Coronary artery (tissue), 2 donors: Measurements from ENCODE around the gene PKP1.

Source experiments
- DNase-seq: peaks from one replicate; pipeline ENCODE4 v3.0.0-alpha.2; 2017; ENCODE audit warnings: low spot score
- H3K27ac ChIP-seq, 2 donors: fragments of 200-600 bp; sonication (generic); one replicate each; pipeline ENCODE4 v1.5.1; 2016 to 2019
- H3K4me3 ChIP-seq: fragments of 200-600 bp; sonication (generic); 2 replicates; pipeline ENCODE4 v1.5.1; 2016; ENCODE audit warnings: mild to moderate bottlenecking, moderate library complexity
- TF ChIP-seq, protein P1 (sequence below): fragments of 200-600 bp; sonication (generic); IDR thresholded peaks from one replicate; pipeline ENCODE4 v1.5.1; 2019; ENCODE audit warnings: antibody characterized with exemption

Gene PKP1

DNA sequence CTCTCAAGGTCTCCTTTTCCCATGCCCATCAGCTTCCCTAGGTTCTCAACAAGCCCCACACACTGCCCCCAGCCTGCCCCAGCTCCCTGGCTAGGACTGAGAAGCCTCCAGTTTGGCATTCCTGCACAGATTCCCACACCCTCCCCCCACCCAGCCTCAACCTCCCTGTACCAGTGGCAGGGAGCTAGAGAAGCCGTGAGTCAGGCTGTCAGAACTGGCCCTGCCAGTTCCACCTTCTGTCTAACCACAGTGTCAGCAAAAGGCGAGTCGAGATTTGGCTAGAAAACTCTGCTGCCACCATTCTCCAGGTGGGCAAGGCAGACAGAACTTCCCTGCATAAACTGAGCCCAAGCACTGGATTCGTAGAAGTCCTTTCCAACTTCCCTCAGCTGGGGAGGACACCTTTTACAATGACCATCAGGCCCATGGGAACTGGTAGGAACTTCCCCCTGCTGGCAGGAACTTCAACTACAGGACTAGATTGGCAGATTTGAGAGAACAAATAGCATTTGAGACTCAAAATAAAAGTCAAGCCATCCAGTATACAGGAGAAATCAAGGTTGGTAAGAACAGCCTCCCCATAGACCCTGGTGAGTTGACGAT lies 63.1 kb downstream of the PKP1 start:
- no peak overlapping the region for H3K27ac ChIP-seq
- H3K4me3 ChIP-seq, result no peak overlapping the region
- no peak for DNase-seq
- TF ChIP-seq, protein P1, sequence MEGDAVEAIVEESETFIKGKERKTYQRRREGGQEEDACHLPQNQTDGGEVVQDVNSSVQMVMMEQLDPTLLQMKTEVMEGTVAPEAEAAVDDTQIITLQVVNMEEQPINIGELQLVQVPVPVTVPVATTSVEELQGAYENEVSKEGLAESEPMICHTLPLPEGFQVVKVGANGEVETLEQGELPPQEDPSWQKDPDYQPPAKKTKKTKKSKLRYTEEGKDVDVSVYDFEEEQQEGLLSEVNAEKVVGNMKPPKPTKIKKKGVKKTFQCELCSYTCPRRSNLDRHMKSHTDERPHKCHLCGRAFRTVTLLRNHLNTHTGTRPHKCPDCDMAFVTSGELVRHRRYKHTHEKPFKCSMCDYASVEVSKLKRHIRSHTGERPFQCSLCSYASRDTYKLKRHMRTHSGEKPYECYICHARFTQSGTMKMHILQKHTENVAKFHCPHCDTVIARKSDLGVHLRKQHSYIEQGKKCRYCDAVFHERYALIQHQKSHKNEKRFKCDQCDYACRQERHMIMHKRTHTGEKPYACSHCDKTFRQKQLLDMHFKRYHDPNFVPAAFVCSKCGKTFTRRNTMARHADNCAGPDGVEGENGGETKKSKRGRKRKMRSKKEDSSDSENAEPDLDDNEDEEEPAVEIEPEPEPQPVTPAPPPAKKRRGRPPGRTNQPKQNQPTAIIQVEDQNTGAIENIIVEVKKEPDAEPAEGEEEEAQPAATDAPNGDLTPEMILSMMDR, result no peak

DNA sequence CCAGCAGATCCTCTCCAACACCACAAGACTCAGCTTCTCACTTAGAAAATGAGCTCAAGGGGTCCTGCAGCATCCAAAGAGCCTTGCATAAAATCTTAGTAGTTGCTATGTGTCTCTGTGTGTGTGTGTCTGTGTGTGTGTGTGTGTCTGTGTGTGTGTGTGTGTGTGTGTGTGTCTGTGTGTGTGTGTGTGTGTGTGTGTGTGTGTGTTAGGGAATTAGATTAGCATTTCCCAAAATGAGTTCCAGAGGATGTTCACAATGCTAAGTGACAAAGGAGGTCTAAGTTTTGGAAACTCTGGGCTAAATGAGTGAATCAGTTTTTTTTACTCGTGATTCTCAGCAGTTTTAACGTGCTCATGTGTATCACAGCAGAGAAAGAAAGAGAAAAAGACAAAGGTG lies 63.7 kb downstream of the PKP1 start:
- no peak overlapping the region for H3K4me3 ChIP-seq
- DNase-seq, result no peak
- TF ChIP-seq, protein P1, result no peak
- H3K27ac ChIP-seq, result no peak overlapping the region

DNA sequence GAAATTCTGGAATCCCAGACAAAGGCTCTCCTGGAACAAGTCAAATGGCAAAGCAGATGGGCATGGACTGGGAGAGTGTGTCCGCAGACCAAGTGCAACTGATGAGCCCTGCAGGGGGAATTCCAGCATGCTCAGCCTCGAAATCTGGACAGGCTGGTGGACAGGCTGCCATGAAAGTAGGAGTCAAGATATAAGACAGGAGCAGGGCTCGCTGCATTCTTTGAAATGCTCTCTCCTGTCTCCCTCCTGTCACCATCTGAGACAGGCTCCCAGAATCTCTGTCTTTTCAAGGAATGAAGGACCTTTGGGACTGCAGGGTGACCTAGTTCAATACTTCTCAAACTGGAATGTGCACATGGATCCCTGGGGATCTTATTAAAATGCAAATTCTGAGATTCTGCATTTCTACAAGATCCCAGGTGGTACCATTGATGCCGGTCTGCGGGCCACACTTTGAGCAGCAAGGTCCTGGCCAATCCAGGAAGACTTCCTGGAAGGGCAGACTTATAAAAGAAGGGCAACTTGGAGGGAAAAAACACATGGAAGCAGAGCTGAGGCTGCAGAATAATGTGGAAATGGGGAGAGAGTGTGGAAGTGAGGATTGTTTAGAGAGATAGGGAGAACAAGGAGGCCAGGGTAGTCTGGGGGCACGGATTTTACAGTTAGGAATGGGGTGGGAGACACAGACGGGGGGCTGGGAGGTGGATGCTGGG lies 64.3 kb downstream of the PKP1 start:
- Histone ChIP-seq H3K4me3 (no peak overlapping the region), H3K27ac (no peak overlapping the region)
- no peak for DNase-seq
- TF ChIP-seq, protein P1, result no peak

DNA sequence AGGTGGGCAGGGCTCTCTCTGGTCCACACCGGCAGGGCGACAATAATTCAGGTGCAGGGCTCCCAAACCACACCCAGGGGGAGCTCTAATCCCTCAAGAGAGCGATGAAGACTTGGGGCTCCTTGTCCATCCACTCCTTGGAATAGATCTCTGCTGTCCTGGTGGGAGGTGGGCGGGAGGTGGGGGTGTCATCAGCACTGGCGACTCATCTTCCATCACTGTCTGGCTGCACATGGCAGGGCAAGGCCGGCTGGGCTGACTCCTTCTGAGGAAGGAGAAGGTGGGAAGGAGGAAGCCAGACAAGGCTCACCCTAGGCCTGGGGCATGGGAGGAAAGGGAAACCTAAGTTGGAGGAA lies 64.9 kb downstream of the PKP1 start:
- DNase-seq, result no peak
- Histone ChIP-seq H3K27ac (no peak overlapping the region), H3K4me3 (no peak overlapping the region)
- TF ChIP-seq, protein P1, result no peak

DNA sequence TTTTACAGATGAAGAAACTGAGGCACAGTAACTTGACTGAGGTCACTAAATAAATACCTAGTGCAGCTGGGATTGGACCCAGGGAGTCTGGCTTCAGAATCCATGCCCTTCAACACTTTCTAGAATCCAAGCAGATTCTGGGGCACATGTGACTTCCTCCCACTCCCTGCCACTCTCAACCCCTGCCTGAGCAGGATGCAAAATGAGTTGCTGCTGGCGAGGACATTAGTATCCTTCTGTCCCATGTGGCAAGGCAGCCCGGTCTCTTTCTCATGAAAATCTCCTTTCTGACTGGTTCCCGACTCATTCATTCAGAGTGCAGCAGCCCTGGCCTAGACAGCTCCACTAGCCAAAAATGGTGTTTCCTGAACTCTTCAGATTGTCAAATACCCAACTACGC lies 65.8 kb downstream of the PKP1 start:
- DNase-seq, result no peak
- Histone ChIP-seq H3K27ac (no peak overlapping the region), H3K4me3 (no peak overlapping the region)
- TF ChIP-seq, protein P1, result no peak

DNA sequence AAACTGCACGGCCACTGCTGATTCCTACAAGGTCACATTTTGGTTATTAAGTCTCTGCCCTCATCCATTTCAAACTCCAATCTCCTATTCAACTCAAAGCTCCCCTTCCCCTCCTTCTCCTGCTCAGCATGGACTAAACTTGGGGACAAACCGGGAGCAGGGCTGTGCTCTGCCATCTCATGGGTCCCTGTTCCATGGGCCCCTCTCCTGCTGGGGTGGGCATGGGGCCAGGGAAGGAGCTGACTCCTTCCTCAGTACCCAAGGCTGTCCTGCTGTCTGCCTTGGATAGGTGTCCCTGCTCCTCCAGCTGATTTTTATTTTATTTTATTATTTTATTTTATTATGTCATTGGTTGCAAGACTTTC lies 67.0 kb downstream of the PKP1 start:
- no peak overlapping the region for H3K27ac ChIP-seq
- DNase-seq, result no peak
- no peak overlapping the region for H3K4me3 ChIP-seq
- TF ChIP-seq, protein P1, result no peak

DNA sequence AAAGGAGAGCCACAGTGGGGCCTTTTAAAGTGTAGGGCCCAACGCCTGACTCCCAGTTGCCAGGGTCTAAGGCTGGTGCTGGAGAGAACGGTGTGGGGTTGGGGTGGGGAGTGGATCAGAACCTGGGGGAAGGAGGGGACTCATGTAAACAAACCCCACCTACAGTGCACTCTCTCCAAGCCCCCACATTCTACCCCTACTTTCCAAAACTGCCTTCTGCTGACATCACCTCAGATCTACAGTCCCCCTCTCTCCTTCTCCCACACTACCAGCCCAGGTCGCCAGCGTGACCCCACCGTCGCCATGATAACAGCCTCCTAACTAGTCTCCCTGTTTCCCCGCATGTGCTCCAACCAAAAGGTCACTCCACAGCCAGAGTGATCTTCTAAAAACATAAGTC lies 67.6 kb downstream of the PKP1 start:
- TF ChIP-seq, protein P1, result no peak
- no peak overlapping the region for H3K27ac ChIP-seq
- H3K4me3 ChIP-seq, result no peak overlapping the region
- no peak for DNase-seq
